D721Med (cell line): ENCODE results near the gene SUSD4.

ENCODE experiments used
- DNase-seq: peaks from one replicate; pipeline ENCODE4 v3.0.0; 2011; ENCODE audit warnings: low spot score; ENCODE audit not compliant: insufficient read length
- FAIRE-seq: peaks from 2 replicates; lab custom pipeline; 2011; peaks lifted over from hg19 to GRCh38; lab: Jason Lieb, UNC
- TF ChIP-seq, protein P1 (sequence below): IDR thresholded peaks from 2 replicates; pipeline ENCODE4 v1.5.1; 2012; ENCODE audit warnings: mild to moderate bottlenecking, control low read depth; ENCODE audit not compliant: insufficient read depth; ENCODE audit errors: missing control alignments

SUSD4 gene

DNA sequence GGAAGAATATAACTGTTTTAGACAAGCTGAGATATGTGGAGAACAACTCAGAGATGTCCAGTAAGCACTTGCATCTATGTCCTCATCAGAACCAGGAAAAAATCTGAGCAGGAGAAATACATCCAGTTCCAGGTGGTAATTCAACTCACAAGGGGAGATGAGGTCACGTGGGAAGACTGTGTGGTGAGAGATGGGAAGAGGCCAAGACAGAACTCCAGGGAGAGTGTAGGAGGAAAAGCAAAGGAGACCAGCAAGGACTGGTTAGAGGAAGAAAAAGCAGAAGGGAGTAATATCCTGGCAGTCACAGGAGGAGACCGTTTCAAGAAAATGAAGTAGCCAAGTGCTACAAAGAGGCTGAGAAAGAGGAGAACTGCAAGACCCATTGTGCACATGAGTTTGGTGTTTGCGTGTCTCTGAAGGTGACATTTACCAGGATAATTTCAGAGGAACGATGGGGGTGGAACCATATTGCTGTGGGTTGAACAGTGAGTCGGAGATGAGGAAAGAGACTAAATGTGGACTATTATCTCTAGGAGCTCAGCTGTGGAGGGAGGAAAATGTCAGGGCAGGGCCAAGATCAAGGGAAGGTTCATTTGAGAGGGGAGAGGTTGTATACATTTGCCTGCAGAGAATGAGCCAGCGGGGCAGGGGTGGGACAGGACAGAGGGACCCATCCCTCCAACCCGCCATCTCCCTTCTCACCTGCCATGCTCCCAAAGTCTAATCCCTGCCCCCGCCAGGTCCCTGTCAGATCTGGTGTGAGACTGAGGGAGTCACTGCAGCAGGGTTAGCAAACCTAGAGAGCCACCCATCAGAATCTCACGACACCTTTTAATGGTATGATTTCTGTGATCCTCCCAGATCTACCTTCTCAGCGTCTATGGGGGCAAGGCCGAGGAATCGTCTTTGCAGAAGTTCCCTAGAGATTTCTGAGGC lies 24.9 kb downstream of the SUSD4 start:
- TF ChIP-seq, protein P1, sequence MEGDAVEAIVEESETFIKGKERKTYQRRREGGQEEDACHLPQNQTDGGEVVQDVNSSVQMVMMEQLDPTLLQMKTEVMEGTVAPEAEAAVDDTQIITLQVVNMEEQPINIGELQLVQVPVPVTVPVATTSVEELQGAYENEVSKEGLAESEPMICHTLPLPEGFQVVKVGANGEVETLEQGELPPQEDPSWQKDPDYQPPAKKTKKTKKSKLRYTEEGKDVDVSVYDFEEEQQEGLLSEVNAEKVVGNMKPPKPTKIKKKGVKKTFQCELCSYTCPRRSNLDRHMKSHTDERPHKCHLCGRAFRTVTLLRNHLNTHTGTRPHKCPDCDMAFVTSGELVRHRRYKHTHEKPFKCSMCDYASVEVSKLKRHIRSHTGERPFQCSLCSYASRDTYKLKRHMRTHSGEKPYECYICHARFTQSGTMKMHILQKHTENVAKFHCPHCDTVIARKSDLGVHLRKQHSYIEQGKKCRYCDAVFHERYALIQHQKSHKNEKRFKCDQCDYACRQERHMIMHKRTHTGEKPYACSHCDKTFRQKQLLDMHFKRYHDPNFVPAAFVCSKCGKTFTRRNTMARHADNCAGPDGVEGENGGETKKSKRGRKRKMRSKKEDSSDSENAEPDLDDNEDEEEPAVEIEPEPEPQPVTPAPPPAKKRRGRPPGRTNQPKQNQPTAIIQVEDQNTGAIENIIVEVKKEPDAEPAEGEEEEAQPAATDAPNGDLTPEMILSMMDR = no peak
- FAIRE-seq = no peak
- DNase-seq = no peak

DNA sequence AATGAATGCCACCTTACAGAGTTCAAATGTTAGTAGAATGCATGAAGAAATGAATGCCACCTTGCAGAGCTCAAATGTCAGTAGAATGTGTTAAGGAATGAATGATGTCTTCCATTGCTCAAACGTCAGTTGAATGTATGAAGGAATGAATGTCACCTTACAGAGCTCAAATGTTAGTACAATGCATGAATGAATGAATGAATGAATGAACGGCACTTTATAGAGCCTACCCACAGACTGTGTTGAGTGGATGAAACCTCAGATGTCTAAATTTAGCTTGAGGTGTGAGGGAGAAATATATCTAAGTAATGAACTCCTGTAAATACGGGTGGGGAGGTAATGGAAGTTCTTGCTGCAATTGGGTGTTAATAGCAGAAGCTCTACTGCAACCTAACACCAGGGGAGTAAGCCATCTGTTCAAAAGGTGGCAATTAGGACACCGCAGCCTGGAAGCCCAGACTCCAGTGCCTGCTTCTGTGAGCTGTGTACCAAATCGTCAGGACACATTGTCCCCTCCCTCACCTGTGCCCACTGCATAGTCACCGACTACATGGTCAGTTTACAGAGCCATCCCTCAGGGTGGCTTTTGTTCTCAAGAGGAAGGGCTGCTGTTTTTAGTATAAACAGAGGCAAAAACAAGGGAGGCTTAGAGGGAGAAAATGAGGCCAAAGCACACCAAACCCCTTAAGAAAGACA lies 26.7 kb downstream of the SUSD4 start:
- TF ChIP-seq, protein P1 = no peak
- no peak for DNase-seq
- no peak for FAIRE-seq

DNA sequence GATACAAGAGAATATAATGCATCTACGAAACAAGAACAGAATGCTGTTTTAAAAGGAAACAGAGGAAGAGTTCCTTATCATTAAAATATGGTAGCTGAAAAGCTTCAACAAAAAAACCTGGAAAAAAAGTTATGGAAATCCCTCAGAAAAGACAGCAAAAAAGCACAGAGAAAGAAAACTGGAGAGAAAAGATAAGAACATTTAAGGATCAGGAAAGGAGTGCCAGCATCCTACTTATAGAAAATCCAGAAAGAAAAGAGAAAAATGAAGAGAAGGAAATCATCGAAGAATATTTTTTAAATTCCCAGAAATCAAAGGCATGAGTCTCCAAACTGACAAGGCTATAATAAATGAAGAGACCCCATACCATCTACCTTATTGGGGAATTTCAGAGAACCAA lies 29.8 kb downstream of the SUSD4 start:
- no peak for DNase-seq
- no peak for FAIRE-seq
- TF ChIP-seq, protein P1 = no peak

DNA sequence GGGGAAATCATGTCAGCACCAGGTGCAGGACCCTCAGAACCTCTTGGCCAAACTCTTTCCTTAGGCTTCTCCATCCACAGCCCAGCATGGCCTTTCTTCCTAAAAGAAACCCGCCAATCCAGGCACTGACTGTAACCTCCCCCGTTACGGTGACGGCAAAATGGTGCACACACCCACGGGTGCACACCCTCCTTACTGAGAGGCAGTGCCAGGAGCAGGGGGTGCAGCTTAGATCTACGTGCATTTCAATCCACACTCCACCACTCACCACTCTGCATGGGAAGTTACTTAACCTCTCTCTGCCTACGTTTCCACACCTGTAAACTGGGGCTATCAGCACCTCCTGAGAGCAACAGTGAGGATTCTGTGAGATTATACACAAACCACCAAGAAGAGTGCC lies 31.0 kb downstream of the SUSD4 start:
- TF ChIP-seq, protein P1 = no peak
- no peak for FAIRE-seq
- no peak for DNase-seq

DNA sequence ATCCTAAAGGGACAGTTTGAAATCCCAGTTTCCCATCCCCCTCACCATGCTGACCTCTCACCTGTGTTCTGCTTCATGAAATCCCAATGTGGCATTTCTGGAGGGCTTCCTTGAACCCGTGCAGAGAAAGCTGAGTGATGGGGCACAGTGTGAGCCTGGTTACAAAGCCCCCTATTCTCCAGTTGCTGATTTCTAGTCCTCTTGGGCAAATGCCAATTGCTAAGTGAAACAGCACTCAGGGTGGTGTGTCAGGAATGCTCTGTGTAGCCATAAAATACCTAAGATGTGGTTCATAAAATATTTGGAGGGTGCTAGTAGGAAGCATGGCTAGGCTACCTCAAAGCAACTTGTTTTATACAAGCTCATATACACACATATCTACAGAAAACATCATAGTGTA lies 32.0 kb downstream of the SUSD4 start:
- DNase-seq (no peak), FAIRE-seq (no peak)
- TF ChIP-seq, protein P1 = no peak

DNA sequence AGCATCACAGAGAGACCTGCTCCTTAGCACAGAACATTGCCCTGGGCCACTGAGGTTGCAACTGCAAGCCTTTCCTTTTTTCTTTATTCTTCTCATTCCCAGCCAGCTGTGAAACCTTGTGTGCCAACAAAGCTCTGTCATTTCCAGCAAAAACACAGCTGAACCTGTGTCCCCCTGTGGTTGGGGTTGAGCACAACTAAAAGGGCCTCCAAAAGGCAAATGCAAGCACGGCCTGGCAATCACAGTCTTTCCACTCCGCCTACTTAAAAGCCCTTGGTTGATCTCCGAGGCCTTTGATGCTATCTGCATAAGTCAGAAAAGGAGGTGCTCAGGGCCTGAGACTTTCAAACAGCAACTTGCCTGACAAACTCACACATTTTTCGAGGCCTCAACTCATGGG lies 32.7 kb downstream of the SUSD4 start:
- FAIRE-seq = no peak
- TF ChIP-seq, protein P1 = no peak
- DNase-seq = no peak
